Ovary (tissue), 3 donors: ENCODE measurements around the gene TTC13.

Source experiments
- EP300 ChIP-seq: sonication (generic); formaldehyde crosslinking; IDR thresholded peaks from one replicate; pipeline ENCODE4 v1.6.1; 2017; ENCODE audit warnings: antibody characterized with exemption
- TF ChIP-seq, protein P1 (sequence below), 3 donors: fragments of 450-650 bp in 2 of 3; fragments of 200-600 bp in 1 of 3; IDR thresholded peaks; one replicate each; pipeline versions ENCODE4 v1.5.1 to v1.8.0; 2016 to 2022; ENCODE audit warnings: antibody characterized with exemption in 3 of 3, mild to moderate bottlenecking in 1 of 3
- donor health status: DM: no; HTN: no; CAD: no.

DNA sequence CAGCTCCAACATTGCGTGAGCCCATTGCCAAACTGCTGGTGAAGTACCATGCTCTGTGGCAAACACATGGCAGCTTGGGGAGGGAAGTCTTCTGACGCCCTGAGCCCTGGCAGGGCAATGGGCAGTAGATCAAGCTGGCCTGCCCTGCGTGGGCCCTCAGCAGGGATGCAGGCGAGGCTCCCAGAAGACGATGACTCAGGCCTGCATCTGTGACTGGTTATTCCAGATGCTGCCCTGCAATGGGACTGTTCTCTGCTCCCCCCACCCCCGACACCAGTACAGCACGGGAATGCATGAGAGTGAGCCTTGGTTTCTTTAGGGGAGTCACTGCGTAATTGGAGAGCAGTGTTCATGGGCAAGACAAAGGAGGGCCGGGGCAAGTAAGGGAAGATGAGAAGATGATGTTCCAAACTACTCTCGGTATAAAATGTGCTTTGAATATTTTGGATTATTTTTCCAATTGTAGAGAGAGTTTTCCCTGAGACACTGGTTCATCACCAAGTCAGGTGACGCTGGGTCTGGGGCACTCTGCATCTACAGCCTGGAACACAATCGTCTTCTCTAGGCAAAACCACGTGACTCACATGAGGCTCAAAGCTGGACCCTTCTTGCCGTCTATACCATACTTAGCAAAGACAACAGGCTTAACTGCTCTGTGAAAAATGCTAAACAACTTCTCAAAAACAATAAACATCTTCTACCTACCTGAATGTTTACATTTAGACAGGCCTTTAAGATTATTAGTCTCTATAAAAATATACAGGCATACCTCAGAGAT is 101.3 kb downstream of the TTC13 start:
- TF ChIP-seq, protein P1, sequence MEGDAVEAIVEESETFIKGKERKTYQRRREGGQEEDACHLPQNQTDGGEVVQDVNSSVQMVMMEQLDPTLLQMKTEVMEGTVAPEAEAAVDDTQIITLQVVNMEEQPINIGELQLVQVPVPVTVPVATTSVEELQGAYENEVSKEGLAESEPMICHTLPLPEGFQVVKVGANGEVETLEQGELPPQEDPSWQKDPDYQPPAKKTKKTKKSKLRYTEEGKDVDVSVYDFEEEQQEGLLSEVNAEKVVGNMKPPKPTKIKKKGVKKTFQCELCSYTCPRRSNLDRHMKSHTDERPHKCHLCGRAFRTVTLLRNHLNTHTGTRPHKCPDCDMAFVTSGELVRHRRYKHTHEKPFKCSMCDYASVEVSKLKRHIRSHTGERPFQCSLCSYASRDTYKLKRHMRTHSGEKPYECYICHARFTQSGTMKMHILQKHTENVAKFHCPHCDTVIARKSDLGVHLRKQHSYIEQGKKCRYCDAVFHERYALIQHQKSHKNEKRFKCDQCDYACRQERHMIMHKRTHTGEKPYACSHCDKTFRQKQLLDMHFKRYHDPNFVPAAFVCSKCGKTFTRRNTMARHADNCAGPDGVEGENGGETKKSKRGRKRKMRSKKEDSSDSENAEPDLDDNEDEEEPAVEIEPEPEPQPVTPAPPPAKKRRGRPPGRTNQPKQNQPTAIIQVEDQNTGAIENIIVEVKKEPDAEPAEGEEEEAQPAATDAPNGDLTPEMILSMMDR (IDR thresholded peaks at IDR 0.05) = no peak
- no peak for TF ChIP-seq EP300
